NCI-H2227 (cell line): ENCODE measurements around the gene UNC13D.

Source experiments
- DNase-seq: peaks from one replicate; lab custom pipeline; 2025; ENCODE audit not compliant: unreplicated experiment; lab: John Stamatoyannopoulos, UW

The UNC13D gene

DNA sequence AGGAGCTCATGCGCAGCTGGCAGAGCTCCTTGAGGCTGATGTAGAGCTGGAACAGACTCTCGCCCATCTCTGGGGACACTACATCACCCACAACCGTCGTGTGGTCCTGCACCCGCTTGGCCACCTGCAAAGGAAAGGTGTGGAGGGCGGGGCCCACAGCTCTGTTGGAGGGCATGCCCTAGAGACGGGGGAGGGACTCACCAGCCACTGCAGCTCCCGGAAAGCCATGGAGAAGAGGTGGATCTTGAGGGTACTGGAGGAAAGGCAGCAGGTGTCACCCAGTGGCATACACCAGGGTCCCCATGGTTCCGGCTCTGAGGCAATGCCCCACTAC is 8.6 kb downstream of the UNC13D start:
- DNase-seq: no peak

DNA sequence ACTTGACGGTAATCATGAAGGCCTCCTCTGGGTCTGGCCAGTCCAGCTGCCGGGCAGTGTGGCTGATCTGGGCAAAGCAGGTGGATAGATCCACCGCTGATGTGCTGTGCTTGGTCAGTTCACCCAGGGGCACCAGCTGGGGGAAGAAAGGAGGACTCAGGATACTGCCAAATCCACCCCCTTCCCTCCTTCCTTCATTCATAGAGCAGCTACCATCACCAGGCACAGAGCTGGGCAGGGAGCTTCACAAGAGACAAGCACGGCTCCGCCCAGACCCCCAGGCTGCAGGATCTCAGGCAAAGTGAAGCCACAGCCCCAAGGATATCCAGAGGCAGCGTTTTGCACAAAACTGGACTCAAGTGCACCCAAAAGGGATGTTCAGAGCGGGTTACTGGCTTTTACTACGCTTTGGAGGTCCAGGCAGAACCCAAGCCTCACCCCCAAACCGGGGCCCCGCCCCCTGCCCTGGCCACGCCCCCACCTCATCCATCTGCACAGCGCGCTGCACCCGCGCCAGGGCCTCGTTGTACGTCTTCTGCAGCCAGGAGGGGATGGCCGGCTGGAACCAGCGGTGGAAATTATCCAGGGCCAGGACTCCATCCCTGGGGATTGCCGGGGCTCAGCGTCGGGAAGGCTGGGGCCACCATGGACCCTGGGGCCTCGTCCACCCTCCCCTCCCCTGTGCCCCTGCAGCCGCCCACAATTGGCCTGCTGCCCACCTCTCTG is 9.1 kb downstream of the UNC13D start:
- no peak for DNase-seq

DNA sequence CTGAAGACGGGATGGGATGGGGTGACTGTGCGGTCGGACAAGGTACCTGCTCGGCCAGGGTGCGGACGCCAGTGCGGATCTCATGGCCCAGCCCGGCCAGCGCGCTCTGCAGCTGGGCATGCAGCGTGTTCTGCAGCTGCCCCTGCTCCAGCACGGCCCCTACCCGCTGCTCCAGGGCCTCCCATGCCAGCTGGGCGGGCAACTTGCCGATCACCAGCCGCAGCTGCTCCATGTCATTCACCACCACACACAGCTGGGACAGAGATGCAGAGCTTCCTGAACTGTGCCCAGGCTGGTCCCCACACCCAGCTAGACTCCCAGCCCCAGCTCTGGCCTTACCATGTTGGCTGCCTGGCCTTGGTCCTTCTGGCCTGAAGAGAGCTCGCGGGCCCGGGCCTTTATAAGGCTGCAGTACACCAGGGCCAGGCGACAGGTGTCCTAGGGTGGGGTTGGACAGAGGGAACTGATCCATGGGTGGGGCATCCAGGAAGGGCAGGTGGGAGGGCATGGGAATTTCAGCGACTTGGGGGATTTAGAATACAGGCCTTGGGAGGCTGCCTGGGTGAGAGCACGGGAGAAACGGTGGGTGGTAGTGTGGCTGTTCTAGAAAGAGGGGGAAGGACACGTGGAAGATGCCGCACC is 9.8 kb downstream of the UNC13D start:
- DNase-seq: no peak

DNA sequence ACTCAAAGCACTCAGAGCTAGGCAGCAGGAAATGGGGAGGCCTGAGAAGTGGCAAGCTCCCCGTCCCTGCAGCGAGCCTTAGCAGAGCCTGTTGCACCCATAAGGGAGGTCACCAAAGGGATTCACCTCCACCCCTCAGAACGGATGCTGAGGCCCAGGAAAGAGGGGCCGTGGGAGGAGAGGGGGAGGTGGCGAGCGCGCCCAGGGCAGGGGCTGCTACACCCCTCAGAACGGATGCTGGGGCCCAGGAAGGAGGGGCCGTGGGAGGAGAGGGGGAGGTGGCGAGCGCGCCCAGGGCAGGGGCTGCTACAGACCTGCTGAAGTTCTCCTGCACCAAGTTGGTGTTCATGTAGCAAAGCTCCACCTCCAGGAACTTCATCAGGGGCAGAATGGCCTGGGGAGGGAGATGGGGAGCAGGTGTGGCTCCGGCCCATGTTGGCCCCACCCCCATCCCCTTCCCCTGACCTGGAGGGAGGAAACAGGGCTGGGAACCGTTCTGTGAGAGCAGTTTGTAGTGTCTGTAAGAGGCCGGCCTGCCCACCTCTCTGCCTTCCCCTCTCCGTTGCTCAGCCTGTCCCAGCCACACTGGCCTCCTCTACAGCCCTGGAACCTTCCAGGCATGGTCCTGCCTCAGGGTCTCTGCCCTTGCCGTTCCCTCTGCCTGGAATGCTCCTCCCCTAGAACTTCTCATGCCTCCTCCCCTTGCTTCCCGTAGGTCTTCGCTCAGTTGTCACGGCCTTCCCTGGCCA is 11.4 kb downstream of the UNC13D start:
- no peak for DNase-seq

DNA sequence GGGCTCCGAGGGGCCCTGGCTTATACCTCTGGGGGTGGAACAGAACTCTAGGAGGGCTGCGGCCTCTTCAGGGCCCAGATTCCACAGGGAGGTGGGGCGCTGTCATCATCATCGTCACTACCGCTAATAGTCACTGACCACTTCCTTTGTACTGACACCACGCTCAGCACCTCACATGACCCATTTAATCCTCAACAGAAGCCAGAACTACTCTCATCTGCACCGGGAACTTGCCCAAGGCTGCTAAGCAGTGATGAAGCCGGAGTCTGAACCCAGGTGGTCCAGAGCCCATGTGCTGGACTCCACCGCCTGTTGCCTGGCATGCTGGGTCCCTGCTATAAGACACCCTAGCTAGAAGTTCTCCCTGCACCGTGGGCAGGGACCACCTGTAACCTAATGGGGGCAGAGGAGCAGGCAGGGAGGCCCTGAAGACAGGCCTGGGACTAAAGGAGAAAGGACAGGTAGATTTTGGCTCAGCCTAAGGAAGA is 12.0 kb downstream of the UNC13D start:
- no peak for DNase-seq

DNA sequence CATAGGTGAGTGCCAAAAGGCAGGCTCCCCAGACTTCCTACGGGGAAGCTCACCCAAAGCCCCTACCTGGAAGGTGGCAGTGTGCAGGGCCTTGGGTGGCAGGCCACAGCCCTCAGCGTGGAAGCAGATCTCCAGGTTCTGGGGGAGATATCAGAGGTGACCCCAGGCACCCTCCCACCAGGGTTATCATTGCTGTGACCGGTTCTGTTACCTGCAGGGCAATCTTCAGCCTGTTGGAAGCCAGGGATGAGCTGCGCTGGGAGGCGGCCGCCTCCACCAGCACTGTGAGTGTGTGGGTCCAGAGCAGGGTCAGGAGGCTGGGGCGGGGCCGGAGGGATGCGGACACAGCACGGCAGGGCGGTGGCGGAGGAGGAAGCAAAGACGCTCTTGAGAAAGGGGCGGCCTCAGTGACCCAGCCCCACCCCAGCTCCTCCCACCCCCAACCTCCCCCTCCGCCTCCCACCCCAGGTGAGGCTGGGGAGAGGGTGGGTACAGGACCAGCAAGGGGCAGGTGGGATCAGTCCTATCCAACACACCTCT is 13.1 kb downstream of the UNC13D start:
- DNase-seq: no peak

DNA sequence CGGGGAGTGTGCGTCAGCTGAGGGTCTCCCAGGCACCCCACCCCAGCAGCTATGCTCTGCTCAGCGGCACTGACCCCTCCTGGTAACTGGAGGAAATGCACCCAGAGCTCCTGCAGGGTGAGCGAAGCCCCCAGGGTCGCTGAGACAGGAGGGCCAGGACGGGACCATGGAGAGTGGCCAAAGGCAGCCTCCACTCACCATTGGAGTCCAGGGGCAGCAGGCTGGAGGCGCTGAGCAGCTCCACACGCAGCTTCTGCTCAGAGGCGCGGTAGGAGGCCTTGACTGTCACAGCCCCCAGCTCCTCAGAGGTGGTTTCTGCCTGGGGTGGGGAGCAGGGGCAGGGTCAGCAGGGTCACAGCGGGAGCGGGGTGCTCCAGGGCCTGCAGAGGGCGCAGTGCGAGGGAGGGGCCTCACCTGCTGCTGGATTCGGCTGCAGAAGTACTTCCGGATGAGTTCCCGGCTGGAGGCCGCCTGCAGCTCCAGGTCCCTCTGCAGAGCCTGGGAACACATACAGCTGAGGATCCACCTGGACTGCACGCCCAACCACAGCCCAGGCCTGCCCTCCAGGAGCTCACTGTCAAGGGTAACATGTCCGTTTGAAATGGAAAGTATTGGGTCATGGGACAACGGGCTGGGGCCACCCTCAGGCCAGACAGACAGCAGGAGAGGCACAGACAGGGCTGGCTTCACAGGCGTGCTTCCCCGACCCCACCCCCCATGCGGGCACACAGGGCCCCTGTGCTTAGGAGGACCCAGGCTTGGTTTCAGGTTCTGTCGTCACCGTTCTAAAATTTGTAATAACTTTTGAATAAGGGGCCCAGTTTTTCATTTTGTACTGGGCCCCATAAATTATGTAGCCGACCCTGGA is 13.8 kb downstream of the UNC13D start:
- DNase-seq: peak; percentile 29

DNA sequence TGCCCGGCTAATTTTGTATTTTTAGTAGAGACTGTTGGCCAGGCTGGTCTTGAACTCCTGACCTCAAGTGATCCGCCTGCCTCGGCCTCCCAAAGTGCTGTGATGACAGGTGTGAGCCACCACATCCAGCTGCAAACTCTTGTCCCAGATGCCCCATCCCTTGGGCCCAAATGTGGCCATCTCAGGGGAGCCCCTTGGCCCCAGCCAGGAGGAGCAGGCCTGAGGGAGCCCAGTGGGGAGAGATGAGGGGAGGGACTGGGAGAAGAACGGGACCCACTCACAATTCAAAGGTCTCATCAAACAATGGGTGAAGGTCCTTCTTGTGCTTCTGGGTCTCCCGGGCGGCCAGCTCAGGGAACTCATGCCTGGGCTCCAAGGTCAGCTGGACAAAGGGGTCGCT is 14.5 kb downstream of the UNC13D start:
- no peak for DNase-seq

DNA sequence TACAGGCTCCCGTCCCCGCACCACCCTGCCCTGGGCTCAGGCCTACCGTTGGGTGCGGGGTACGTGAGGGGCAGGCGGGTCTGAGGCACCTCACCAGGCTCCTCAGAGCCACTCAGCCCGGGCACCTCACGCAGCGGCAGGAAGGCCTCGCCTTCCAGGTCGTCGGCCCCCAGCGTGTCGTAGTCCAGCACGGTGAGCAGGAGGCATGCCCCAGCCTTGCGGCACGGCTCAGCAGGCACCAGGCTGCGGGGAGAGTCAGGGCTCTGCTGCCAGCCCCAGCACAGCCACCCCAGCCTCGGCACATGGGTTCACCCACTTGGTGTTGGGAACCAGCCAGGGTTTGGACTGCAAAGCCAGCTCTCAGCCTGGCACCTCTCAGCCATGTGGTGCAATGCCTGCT is 15.5 kb downstream of the UNC13D start:
- no peak for DNase-seq

DNA sequence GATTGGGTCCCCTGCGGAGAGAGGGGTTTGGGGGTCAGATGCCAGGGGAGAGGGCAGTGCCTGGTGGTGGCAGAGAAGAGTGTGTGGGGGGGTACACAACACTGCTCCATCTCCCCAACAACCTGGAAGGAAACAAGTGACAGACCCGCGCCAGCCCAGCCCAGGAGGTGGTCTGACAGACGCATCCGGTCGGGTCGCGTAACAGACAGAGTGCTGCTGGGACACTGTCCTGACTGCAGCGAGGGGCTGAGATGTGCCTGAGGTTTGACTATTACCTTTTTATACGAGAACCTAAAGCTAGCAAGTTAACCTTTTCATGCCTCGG is 16.2 kb downstream of the UNC13D start:
- DNase-seq: no peak

DNA sequence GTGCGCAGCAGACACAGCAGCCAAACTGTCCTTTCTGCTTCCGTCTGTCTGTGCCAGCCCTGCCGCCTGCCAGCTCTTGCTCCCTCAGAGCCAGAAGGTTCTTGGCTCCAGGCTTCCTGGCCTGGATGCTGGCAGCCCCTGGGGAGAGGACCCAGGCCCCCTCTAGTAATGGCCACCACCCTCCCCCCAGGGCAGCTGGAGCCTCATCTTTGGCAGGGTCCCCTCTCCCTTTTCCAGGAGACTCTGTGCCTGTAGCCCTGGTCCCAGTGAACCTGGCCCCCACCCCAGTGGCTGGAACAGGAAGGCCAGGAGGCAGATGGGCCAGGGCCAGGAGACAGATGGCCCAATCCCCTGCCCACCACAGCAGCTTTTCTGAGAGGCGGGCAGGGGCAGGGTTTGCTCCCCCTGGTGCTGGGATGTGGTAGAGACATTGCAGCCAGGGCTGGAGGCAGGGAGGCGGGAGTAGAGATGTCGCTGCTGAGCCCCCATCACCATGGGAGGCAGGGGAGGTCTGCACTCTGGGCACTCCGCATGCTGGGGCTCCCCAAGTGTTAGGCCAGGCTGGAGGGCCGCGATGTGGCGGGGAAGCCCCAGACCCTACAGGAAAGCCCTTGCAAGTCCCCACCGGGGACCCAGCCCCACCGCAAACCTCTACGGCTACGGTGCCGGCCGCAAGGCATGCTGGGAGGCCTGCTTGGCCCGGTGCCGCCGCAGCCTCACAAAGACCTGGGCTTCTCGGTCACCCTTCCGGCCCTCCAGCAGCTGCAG is 16.7 kb downstream of the UNC13D start:
- DNase-seq: peak; percentile 86

DNA sequence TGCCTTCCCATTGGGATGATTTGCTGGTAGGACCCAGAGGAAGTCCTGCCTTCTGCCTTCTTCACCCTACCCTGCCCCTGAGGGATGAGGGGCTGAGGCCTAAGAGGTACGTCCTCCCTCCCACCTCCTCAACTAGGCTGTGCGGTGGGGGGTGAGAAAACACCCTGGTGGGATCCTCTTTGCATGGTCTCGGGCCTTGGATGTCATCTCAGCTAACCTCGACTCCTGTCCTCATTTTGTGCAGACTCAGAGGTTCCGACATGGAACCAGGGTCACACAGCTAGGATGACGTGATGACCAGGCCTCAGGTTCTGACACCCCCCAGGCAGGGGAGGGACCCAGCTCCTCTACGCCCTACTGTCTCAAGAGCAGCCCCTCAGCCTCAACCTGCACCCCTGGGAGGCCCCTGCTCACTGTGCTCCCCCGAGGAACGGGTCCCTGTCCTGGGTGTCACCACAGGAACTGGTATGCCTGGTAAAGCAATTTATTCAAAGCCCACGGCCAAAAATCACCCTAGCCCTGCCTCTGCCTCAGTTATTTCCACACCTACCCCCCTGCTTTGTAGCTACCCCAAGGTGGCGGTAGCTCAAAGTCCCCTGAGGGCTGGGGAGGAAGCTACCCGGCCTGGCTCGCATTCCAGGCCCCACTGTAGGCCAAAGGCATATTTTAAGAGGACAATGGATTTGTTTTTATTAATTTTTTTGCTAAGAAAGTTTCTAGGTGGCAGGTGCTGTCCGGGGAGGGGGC is 17.5 kb downstream of the UNC13D start:
- DNase-seq: no peak

DNA sequence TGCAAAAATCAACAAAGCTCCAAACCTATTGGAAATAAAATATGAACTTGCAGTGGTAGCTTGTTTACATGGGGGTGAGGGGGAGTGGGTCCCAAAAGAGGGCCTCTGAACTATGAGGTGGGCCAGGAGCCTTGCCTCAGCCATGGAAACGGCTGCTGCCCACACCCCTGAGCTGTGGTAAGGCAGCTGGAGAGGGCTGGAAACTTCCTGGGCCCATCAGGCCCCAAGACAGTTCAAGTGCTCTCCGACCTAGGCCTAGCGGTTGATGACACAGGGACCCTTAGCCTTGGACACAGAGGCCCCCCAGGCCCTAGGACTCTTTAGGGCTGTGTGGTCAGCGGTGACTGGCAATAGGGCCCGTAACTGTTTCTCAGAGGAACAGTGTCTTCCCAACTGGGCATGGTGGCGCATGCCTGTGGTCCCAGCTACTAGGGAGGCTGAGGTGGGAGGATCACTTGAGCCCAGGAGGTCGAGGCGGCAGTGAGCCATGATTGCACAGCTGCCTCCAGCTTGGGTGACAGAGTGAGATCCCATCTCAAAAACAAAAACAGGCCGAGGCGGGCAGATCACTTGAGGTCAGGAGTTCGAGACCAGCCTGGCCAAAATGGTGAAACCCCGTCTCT is 18.3 kb downstream of the UNC13D start:
- no peak for DNase-seq

DNA sequence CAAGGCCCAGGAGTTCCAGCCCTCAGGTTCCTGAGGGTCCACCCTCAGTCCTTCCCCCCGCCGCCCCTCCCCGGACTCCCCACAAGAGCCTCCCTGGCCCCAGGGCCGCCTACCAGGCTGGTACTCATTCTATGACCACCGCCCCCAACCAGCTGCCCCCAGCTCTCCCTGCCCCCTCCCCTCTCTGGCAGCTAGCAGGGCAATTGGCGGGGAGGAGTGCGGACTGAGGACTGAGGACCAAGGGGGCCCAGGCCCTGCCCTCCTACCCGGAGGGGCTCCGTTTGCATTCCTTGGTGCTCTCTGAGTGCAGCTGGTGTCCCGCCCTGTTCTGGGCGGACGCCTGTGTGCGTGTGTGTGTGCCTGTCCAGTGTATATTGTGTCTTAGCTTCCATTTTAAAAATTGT is 19.1 kb downstream of the UNC13D start:
- DNase-seq: no peak

DNA sequence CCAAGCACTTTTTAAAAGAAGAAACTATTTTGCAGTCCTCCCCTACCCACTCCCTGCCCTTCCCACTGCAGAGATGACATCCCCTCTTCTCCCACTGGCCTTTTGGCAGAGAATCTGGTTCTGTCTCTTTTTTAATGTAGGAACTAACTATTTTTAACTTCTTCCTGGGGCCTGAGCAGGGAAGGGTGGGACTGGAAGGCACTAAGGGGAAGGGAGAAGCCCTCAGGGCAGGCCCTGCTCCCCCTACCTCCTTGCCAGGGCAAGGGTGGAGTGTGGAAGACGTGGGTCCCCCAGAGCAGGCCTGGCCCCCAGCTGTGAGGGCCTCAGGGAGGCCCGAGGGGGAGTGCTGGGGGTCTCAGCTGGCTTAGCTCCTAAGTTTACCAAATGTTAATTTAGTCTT is 19.5 kb downstream of the UNC13D start:
- DNase-seq: no peak

DNA sequence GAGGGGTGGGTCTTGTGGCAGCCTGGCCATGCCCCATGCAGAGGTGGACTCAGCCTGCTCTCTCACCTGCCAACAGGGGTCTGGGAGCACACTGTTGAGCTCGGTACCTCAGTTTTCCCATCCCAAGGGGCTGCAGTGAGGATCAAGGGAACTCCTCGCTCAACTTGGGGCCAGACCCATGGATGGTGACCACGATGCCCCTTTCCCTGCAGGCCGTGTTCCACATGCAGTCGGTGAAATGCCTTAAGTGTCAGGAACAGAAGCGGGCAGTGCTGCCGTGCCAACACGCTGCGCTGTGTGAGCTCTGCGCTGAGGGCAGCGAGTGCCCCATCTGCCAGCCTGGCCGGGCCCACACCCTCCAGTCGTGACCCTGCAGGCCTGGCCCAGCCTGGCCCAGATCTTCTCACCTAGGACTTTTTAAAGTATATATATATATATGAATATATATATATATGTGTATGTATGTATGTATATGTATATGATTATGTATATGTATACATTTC is 20.1 kb downstream of the UNC13D start:
- no peak for DNase-seq

DNA sequence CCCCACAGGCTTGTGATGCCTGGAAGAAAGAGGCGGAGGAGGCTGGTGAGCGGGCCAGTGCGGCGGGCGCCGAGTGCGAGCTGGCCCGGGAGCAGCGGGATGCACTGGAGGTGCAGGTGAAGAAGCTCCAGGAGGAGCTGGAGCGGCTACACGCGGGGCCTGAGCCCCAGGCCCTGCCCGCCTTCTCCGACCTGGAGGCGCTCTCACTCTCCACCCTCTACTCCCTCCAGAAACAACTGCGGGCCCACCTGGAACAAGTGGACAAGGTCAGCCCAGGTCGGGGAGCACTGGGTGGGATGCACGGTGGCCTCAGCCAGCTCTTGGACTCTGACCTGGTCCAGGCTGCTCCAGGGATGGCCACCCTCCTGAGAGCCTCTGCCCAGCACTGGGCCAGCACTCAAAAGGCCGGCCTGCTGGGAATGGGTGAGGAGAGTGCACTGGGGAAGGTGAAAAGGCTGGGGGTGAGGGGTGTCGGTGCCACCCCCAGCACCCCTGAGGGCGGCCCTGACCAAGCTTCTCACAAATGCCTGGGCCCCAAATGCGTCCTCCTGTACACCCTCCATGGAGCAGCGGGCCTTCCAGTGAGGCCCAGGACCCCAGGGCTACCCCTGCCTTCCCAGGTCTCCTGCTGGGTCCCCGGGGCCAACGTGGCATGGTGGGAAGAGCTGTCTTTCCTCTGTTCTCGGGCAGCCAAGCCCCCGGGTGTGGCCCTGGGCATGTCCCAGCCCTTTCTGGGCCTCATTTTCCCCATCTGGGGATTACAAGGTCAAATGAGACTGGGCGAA is 20.8 kb downstream of the UNC13D start:
- DNase-seq: no peak

DNA sequence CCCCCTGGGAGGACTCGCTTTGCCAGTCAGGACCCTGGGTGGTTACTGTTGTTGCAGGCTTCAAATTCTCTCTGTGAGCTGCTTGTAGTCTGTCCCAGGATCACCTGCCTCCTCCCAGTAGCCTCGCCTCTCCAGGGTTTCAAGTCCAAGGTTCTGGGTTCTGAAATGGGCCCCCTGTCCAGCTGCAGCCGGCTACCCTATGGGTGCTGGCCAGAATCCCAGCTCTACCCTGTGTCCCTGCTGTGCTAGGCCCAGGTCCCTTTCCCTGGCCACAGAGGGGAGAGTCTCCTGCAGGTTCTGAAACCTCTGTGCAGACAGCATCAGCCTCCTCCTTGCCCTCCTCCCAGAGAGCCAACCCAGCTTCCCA is 21.4 kb downstream of the UNC13D start:
- DNase-seq: no peak
